ENCODE results near the gene NPAS3.
A peak's percentile ranks its signal among the peaks of the same experiment; 100 is the strongest.

Gene NPAS3

DNA sequence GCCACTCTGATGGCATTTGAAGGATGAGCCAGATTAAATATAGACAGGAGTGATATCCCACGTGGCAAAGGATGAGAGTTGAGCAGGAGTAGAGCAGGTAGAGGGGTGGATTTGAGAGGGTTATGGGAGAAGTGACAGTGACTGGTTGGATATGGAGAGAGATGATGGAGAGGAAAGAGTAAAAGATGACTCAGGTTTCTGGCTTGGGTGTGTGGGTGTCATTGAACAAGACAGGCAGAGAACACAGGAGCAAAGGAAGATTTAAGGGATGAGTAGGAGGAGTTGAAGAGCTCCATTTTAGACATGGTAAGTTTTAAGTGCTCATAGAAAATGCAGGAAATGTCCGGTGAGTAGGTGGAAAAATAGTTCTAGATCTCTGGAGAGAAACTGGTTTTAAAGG is 875.3 kb downstream of the NPAS3 start:
- no peak for DNase-seq

DNA sequence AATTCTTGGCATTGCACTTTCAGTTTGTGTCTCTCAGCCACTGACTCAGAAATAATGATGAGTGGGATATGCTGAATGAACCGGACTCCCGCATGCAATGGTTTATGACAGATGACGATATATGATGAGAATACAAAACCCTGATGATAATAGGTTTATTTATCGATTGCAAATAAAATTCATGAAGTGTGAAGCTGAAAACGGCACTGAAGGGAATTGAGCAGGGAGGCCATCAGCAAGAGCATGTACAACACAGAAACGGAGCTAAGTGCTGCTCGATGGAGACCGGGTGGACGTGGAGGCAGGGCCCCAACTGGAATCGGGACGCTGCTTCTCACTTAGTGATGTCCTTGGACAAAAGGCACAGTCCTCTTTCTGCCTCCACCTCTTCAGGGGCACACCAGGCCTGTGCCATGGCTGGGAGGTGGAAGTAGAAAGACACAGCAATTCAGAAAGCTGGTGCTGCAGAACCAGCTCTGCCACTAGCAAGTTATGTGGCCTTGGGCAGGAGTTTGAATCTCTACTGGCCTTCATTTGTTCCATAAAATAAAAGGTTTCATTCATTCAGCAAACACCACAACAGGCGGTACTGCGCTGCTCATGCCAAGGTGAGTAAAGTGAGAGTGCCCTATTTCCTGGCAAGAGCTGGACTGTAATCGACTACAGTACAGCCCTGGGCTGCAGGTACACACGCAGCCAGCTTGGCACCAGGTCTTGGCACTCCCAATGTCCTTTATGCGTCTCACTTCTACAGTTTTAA is 895.2 kb downstream of the NPAS3 start:
- no peak for DNase-seq

DNA sequence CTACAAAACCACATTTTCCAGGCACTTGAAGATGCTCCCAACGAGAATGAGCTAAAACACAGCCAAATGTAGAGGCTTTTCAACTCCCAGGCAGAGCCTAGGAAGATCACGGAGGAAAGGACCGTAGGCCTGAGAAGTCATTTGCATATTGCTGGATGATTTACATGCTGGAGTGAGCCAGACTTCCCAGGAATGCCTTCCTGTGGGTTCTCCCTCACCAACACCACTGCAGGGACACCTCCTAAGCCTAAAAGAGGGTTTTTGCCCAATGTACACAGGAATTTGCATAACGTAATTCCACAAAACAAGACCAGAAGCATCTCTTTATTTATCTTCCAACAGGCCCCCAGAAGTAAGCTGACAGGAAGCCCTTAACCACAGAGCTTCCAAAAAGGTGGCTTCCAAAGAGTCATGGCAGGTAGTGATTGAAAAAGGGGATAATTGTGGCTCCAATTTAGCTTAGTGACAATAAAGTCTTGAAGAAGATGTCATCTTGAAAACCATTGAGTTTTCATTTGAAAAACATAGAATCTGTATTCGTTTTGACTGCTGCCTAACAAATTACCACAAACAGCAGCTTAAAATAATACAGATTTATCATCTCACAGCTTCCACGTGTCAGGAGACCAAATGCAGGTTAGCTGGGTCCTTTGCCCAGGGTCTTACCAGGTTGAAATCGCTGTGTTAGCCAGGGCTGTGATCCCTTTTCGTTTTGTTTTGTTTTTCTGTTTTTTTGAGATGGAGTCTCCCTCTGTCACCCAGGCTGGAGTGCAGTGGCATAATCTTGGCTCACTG is 896.0 kb downstream of the NPAS3 start:
- no peak for DNase-seq

DNA sequence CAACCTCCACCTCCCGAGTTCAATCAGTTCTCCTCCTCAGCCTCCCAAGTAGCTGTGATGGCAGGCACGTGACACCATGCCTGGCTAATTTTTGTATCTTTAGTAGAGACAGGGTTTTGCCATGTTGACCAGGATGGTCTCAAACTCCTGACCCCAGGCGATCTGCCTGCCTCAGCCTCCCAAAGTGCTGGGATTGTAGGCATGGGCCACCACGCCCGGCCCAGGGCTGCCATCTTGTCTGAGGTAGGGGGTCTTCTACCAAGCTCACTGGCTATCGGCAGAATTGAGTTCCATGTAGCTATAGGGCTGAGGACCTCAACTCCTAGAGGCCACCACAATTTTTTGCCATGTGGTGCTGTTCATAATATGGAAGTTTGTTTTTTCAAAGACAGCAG is 896.6 kb downstream of the NPAS3 start:
- no peak for DNase-seq

DNA sequence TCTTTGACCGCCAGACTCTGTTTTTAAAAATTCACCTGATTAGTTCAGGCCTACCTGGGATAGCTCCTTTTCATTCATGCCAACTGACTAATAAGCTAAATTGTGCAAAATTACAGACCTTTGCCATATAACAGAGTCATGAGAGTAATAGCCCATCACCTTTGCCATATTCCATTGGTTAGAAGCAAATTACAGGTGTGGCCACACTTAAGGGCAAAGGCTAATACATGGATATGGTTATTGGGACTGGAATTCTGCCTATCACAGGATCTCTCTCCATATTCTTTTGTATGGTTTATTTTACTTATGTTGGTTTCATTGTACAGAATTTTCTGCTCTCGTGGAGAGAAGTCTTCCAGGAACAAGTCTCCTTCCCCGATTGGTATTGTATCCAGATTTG is 897.0 kb downstream of the NPAS3 start:
- no peak for DNase-seq

DNA sequence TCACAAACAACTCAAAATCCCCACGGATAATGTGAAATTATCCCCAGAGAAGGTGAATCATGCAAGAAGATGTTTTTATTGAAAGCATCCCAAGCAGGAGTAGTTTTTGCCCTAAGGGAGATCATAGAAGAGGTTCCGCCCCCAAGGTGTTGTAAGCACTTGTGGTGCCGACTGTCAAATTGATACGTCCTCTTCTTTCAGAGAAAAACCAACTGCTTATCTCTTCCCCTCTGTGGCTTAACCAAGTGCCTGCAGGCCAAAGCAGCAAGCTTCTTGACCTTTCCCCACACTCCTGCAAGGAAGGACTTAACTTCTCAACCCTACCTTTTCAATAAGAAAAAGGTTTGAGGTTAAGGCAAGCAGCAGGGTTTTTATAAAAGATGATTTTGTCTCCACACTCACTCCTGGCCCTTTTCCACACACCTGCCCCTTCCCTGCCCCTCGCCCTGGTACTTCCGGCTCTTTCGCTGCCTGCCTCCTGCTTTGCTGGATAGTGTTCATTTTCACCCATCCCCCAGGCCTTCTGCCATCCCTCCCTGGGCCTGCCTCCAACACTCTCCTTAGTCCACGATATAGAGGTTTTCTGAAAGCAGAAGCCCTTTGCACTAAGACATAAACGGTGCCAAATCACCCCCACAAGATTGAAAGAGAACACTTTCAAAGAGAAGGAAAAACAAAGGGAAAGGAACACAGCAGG is 897.7 kb downstream of the NPAS3 start:
- peak; percentile 68 for DNase-seq

DNA sequence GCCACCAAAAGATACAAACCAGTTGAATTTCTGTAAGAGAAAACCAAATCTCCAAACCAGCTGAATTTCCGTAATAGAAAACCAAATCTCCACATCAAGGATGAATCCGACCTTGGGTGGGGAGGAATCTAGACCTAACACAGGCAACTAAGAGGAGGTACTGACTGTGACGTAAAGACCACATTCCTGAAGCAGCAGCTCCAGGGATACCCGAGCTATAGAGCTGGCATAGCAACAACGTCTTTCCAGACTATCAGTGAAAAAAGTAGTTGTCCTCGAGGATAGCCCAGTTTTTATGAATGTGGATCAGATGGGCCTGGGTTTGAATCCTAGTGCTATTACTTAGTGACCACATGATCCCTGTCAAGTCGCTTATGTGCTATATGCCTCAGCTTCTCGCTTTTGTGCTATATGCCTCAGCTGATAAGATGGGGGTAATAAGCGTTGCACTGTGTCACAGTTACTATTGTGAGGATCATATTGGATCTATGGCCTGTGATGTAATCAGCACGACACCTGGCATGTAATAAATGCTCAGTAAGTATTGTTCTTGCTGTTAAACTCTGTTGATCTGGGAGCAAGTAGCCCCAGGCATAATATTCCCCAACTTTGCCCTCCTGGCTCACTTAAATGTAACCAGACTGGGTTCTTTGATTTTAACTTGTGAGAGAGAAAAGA is 898.4 kb downstream of the NPAS3 start:
- DNase-seq, result no peak

DNA sequence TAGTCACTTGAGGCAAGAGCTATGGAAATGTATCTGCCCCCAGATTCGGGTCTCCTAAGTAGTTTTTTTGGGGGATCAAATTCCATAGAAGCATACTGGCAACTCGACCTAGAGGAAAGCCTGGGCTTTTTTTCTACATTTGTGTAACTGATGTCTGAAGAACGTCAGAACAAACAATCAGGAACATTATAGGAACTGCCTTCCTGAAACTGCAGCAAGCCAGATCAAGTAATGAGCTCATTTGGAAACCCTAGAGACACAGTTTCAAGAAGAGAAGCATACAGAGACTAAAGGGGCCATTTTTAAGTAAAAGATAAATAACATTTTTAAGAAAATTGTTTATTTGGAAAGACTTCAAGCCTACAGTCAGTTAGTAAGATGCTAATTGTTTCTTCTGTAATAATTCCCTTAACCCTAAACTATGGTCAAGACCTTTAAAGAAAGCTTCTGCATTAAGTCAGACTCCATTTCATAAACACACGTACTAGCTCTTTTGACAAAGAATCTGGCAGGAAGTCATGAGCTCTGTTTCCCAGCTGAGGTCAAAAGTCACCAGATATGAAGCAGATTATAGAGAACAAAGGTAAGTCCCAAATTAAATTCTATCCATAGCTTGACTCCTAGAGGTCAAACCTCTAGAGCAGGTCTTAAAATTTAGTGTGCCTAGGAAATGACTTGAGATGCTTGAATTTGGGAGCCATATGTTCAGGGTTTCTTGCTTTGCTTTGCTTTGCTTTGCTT is 899.4 kb downstream of the NPAS3 start:
- DNase-seq, result no peak

DNA sequence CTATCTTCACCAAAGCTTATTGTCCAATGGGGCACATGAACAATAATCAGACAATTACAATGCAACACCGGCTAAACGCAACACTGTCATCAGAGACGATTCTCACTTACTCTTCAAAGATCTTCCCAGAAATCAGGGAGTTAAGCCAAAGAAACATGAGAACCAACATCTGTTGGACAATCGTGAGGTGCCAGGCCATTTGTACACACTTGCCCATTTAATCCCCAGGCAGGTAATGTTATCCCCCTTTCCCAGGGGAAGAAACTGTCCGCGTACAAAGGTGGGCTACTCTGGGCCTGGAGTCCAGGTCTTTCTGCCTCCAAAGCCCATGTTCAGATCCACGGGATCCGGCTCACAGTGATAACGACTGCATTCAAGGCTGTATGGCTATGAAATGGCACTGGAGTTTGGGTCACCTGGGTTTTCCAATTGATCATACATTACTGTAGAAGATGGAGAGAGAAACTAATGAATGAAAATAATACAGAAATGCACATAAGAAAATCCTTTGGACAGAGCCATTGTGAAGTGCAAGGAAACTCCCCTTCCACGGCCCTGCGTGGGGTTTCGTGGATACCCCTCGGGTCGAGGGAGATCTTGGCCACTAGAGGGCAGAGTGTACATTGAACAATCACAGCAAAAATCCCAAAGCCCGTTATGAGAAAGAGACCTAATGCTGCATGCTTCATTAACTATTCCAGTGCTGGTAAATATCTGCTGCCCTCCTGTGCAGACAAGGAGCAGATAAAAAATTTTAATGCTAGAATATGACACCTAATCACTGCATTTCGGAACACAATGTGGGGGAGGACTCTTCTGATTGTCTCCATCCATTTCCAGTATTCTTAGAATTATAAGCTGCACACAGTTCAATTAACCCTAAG is 900.8 kb downstream of the NPAS3 start:
- peak; percentile 61 for DNase-seq

DNA sequence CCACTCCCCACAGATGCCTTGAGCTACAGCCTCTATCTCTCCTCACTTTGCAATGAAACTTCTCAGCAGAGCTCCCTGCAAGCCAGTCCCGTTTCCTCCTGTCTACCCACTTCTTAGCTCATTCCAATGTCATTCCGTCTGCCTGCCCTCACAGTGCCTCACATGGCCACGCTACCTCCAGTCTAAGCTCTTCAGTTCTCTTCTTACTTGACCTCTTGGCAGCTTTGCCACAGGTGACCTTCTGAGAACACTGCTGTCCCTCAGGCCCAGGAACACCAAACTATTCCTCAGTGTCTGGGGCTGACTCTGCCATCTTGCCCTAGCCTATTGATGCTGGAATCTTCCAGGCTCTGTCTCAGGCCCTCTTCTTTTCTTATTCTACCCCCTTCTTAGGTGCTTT is 902.1 kb downstream of the NPAS3 start:
- no peak for DNase-seq

DNA sequence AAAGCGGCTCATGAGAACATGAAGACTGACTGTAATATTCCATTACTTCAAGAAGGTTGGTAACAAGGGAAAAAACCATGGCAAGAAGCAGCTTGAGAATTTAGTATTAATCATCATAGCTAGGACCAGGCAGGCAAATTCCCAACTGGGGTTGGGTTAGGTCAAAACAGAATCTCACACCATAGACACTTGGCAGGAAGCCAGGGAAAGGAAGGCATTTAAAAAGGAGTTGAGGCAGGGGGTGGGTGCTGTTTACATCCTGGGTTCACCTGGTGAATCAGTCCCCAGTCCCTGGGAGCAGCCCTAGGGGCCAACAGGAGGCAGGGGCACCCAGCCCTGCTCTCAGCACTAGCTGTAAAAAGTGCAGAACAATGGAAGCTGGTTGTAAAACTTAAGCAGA is 903.6 kb downstream of the NPAS3 start:
- DNase-seq, result no peak

DNA sequence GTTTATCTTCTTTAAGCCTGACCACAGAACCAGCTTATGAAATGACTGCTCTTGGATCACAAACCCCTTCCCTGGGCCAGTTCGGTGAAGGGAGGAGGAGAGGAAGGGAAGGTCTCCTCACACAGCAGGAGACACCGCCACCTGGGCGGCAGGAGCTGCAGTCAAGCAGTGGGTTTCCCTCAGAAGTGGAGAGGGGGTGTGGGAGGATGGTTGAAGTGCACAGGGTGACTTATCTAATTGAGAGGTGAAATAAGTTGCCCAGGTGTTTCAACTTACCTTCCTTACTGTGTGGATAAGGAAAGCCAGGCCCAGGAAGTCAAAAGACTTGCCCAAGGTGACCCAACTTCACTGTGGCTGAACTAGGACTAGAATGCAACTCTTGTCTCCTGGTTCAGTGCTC is 905.4 kb downstream of the NPAS3 start:
- no peak for DNase-seq

DNA sequence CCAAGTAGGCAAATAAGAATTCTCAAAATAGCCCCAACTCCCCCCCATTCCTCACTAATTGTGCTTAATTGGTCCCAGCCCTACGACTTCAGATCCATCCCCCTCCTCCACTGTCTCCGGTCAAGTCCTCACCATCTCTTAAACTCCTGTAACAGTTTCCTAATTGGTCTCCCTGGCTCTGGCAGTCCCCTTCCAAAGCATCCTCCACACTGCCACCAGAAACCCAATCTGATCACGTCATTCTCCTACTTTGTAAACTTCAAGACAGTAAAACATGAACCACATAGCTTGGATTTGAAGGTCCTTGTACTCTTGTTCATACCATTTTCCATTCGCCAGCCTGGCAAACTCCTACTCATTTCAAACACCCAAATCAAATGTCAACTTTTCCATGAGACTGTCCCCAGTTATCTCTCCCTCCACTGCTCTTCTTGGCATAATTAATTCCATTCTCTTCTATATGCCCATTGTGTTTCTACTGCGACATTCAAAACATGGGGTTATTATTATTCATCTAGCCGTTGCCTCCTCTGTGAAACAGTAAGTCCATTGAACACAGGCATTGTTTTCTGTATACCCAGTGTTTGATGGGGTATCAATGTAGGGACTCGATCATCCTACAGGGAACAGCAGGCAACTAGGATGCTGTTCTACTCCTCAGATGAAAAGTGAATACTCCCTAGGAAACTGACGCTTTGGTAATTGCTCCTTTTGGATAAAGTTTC is 907.6 kb downstream of the NPAS3 start:
- DNase-seq, result no peak

DNA sequence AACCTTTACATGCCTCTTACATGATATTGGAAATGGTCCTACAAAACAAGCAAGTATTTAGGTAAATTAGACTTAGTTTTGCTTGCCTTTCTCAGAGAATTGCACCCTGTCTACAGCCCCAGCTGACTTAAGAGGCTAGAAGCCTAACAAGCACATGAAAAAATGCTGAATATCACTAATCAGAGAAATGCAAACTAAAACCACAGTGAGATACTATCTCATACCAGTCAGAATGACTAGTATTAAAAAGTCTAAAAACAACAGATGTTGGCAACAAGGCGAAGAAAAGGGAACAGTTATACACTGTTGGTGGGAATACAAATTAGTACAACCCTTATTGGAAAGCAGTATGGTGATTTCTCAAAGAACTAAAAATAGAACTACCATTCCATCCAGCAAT is 908.4 kb downstream of the NPAS3 start:
- no peak for DNase-seq

DNA sequence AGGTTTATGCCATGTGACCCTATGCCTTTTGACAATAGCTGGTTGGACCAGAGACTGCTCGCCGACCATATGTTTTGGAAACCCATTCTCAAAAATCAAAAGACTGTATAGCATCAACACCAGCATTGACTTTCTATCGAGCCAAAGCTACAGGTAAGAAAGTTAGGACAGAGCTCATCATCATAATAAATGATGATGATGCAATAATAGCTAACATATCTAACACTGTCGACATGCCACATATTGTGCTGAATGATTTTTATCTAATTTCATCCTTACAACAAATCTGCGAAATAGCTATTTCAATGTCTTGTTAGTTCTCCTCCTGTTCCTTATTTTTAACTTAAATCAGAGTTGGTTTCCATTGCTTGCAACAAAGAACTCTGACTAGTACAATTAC is 909.3 kb downstream of the NPAS3 start:
- no peak for DNase-seq

DNA sequence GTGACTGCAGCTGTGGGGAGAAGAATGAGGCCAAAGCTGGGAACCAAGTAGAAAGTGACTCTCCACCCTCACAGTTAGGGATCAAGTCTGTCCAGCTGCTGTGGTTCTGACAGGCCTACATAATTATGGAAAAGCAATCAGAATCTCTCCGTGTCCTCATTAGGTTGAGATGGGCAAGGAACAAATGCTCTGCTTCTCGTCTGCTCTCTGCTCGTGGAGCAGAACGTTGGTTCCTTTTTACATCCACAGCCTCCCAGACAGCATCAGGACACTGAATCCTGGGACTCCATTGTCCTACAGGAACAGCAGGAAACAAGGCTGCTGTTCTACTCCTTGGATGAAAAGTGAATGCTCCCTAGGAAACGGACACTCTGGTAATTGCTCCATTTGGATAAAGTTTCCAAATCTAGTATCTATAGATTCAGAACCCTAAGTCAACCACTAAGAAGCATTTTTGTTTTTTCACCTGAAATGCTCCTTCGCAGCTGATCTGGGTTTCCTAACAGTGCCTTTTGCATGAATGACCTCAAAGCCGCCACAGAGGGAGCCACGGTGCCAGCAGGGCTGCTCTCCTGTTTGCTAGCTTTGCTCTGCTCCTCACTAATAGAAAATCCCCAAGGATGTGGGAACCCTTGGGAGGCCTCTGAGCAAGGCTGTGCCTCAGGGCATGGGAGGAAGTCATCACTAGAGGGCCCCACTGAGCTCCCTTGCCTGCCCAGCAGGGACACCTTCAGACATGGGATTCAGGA is 910.2 kb downstream of the NPAS3 start:
- DNase-seq, result peak; percentile 82

DNA sequence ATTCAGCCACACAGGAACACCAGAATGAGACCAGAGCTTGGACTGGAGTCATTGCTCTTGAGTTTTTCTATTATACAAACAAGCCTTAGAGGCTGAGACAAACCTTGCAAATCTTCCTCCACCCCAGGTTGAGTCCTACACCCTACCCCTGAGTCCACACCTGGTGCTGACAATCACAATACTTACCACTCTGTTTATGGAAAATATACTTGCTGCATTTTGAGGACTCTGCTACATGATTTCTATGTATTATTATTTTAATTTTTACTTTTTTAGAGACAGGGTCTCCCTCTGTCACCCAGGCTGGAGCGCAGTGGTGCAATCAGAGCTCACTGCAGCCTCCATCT is 910.7 kb downstream of the NPAS3 start:
- DNase-seq, result no peak

DNA sequence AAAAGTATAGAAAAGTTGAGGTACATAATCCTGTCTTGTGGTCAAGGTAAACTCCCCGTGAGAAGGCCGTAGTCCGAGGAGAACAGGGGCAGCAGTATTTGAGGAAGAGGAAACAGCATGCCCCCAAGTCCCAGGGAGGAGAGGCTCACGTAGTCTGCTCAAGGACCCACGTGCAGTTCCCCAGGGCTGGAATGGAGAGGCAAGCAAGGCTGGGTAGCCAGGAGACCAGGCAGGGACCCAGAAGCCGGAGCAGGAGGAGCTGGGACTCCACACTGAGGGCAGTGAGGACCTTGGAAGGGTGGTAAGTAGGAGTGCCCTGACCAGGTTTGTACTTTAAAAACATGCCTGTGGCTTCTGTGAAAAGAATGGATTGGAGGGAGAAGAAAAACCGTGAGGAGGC is 912.1 kb downstream of the NPAS3 start:
- no peak for DNase-seq

DNA sequence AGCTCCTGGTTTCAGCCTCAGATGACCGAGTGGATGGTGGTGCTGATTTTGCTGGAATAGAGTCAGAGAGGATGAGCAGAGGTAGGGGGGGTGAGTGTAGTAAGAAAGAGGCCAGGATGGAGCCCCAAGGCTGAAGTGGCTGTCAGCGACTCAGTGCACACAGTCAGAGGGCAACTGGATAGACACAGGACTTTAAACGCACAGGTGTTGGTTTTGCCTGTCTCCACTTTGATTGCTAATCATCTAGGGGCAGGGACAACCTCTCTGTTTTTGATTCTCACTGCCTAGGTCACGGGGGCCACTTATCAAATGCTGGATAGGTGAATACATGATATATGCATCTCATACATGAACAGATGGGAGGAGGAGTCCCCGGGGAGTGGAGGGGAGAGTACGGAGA is 912.7 kb downstream of the NPAS3 start:
- no peak for DNase-seq

DNA sequence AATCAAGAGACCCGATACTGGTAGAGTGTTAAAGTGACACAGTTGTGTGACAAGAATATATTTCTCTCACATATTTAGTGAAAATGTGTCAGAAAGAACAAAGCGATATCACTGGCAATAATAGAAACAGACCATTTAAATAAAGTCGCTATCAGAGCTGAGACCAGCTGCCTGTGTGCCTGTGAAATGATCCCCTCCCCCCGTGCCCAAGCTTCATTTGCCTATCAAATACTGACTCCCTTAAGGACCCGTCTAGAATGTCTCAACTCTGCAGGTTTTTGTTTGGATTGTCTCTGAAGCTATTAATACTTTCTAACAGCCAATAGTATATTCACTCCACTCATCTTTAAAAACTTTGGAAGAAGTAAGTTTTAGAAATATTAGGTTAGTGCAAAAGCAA is 913.3 kb downstream of the NPAS3 start:
- DNase-seq, result no peak
